LHCN-M2 (cell line): ENCODE data around the gene GJB1. TPM values are rescaled to one million over a fixed set of nuclear protein-coding genes. Genes with fewer than 3 reads are reported as not detected.

Experiments
- DNase-seq: peaks from one replicate; pipeline ENCODE4 v3.0.0-alpha.2; 2012; ENCODE audit warnings: low read depth
- total RNA-seq: library from RNA; depleted of rRNA; stranded (reverse); fragments of >200 nt; gene quantifications from 2 replicates; pipeline ENCODE4 v1.2.3, GENCODE V29; 2014

The GJB1 gene
- total RNA-seq, 1 experiment from 2014 or later = not detected

DNA sequence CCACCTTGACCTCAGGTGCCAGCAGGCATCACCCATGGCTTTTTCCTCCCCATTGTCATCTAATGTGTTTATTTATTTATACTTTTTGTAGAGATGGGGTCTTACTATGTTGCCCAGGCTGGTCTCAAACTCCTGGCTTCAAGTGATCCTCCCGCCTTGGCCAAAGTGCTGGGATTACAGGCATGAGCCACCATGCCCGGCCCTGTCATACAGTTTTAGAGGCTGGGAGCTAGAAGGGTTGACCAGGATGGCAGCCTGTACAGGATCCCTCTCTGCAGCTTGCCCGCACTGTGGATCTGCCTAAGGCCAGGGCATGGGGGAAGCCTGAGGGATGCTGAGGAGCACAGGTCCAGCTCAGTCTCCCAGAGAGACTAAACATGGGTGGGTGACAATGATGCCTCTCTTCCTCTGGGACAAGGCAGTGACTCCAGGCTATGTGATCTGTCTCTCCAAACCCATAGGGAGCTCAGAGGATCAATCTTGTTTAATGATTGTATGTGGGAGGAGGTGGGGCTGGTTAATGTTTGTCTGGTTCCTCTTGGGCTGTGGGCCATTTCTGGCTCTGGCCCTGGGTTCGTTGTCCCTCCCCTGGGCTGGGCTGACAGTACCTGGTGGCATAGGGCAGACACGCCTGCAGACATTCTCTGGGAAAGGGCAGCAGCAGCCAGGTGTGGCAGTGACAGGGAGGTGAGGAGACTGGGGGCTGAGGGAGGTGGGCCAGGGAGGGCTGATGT lies 8.3 kb upstream of the GJB1 start:
- DNase-seq = no peak

DNA sequence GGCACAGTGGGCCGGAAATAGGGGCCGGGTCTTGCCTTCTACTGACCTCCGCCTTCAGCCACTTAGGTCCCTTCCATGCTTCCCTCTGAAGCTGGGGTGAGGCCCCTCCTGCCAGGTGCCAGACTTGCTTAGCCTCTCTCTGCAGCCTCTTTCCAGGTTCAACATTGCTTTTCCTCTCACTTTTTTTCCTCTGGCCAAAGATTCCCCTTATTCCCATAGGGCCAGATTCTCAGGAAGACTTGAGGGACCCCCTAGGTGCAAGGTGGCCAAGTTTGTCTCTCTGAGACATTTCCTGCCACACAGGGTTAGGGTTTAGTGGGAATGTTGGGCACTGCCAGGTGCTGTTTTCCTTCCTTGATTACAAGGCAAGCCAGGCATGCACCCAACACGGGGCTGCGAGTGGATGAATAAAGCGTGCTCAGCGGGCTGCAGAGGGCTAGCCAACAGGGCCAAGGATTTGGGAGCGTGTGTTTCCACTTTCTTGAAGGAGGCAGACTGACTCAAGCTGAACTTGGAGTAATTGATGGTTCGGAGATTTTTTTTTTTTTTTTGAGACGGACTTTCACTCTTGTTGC lies 7.6 kb upstream of the GJB1 start:
- no peak for DNase-seq

DNA sequence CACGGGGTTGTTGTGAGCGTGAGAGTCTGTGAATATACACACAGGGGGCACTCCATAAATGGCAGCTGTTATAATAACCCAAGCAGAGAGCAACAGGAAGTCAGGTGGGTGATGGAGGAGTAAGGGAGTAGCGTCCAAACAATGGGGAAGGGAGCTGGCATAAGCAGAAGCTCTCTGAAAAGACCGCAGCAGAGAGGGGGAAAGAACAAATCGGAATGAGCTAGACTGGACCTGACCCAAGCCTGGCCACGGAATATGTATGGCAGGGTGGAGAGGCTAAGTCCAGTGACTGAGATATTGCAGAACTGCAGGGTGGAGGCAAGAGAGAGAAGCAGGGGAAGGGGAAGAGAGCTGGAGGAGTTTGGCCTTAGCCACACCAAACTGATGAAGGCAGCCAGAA lies 6.5 kb upstream of the GJB1 start:
- DNase-seq = no peak

DNA sequence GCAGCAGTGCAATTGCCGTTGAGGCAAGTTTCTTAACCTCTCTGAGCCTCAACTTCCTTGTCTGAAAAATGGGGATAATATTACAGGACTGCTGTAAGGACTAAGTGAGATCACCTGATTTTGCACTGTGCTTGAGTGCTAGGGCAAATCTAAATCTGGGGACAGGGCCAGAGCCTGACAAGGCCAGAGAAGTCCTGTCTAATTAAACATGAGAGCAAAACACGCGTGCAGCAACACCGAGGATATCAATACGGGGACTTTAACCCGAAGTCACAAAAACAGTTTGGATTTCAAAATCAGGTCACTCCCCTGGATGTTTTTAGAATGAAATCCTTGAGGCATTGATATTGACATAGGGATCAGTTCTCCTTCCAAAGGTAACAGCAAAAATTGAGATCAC lies 5.7 kb upstream of the GJB1 start:
- no peak for DNase-seq

DNA sequence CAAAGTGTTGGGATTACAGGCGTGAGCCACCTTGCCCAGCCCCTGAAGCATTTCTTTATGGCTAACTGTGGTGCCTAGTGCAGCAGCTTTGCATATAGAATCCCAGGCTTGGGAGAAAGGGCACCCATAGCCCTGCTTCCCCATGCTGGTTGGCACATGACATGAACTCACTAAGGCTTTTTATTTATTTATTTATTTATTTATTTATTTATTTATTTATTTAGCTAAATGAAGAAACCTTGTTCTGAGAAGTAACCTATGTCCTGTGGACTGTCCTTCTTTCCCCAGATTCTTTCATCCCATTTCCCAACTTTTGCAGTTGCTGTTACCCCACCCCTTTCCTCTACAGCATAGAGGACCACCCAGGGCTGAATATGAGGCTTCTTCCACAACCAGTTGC lies 1.9 kb upstream of the GJB1 start:
- no peak for DNase-seq

DNA sequence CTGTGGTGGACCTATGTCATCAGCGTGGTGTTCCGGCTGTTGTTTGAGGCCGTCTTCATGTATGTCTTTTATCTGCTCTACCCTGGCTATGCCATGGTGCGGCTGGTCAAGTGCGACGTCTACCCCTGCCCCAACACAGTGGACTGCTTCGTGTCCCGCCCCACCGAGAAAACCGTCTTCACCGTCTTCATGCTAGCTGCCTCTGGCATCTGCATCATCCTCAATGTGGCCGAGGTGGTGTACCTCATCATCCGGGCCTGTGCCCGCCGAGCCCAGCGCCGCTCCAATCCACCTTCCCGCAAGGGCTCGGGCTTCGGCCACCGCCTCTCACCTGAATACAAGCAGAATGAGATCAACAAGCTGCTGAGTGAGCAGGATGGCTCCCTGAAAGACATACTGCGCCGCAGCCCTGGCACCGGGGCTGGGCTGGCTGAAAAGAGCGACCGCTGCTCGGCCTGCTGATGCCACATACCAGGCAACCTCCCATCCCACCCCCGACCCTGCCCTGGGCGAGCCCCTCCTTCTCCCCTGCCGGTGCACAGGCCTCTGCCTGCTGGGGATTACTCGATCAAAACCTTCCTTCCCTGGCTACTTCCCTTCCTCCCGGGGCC lies 1.2 kb downstream of the GJB1 start:
- no peak for DNase-seq

DNA sequence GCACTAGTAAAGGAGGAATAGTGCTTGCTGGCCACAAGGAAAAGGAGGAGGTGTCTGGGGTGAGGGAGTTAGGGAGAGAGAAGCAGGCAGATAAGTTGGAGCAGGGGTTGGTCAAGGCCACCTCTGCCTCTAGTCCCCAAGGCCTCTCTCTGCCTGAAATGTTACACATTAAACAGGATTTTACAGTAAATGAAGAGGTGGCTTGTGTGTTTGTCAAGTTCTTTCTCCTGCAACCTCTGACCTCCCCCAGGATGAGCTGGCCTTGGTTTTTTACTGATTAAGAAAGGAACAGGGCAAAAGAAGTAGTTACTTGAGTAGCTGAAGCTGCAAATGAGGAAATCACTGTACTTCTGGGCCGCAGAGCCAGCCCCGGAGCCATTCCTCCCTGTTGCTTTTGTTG lies 2.0 kb downstream of the GJB1 start:
- DNase-seq = no peak

DNA sequence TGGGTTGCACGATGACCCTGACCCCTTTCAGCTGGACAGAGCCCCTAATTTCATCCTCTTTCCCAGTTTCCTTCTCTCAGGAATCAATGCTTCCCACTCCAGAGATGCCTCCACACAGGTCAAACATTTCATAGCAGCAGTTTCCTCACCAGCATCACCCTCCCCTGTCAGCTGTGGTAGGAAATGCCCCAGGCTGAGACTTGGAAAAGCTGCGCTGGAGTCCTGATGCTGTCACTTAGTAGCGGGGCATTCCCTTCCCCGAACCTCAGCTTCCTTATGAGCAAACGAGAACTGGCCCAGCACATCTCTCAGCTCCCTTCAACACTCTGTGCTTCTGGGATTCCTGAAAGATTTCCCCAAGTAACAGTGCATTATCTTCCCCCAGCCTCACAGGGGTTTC lies 2.7 kb downstream of the GJB1 start:
- no peak for DNase-seq

DNA sequence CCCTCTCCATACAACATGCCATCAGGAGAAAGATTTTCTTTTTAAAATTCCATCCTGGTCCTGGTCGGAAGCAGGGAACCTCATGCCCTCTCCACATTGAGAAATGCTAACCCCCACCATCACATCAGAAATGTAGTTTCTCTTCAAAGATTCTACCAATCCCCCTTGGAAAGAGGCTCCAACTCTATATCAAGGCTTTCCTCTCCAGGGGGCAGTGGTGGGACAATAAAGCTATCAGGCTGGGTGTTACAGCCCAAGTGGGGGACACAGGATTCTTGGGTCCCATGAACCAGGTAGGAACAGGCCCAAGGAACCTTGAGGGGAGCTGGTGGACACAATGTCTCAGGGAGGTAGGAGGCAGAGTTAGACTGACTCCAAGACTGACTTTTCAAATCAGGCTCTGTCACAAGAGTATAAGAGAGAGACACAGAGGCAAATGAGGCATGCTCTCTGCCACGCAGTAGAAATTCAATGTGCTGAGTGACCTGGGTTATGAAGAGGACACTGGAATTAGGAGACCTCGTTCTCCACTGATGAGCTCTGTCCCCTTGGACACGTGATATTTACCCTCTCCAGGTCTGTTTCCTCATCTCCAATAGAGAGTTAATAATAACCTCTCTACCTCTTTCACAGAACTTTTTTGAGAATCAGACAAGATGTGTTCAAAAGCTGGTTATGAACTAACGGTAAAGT lies 4.5 kb downstream of the GJB1 start:
- no peak for DNase-seq

DNA sequence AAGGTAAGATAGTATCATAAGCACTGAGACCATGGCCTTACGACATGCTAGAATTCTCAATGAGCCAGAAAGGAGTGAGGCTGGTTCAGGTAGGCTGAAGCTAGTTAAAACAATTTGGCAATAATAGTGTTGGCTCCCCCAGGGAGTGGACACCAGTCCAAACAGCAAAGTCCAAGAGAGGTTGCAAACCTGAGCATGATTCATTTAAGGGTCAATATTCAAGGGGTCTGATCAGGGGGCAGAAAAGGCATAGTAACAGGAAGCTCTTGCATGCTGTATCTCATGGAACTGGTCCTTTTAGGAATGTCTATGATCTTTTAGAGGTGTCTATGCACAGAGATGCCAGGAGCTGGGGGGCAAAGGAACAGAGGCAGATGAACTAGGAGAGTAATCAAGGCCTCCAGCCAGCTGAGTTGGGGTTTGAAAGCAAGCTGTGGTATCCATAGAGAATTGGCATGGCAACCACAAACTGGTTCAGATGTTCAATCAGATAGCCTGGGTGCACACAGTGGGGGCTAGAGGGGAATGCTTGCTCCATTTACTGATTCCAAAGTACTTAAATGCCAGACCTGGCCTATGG lies 5.1 kb downstream of the GJB1 start:
- DNase-seq = no peak

DNA sequence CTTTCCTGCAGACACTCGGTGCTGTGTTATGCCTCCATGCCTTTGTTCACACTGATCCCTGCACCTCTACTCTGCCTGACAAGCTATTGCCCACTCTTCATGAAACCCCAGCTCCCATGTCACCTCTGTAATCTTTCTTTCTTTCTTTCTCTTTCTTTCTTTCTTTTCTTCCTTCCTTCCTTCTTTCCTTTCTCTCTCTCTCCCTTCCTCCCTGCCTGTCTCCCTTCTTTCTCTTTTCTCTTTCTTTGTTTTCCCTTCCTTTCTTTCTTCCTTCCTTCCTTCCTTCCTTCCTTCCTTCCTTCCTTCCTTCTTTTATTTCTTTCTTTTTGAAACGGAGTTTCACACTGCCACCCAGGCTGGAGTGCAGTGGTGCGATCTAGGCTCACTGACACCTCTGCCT lies 12.5 kb downstream of the GJB1 start:
- no peak for DNase-seq

DNA sequence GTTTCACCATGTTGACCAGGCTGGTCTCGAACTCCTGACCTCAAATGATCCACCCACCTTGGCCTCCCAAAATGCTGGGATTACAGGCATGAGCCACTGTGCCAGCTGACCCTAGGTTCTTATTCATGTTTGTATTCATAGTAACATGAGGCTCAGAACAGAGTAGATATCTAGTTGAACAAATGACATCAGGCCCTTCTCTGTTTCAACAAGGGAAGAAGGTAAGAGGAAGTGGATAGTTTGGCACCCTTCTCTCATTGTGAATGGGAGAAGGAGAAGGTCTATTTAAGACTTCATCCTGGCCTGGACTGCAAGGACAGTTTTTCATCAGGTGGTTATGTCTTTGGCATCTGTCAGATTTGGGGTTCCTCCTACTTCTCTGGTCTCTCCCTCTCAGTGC lies 13.8 kb downstream of the GJB1 start:
- no peak for DNase-seq

DNA sequence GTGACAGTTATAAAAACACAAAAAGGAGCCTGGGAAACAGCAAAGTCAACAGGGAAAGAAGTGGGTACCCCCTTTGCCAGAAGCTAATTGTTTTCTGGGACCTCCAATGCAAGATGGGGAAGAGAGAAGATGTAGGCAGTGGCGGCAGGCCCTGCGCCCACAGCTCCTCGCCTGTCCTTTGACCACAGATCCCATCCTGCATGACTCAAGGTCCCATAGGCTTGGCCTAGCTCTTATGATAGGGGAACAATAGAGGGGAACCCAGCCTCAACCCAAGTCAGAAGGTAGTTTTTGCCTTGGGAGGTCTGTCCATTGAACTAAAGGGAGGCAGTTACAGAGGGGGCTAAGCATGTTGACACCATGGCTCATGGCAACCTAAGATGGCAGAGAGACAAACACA lies 16.8 kb downstream of the GJB1 start:
- no peak for DNase-seq

DNA sequence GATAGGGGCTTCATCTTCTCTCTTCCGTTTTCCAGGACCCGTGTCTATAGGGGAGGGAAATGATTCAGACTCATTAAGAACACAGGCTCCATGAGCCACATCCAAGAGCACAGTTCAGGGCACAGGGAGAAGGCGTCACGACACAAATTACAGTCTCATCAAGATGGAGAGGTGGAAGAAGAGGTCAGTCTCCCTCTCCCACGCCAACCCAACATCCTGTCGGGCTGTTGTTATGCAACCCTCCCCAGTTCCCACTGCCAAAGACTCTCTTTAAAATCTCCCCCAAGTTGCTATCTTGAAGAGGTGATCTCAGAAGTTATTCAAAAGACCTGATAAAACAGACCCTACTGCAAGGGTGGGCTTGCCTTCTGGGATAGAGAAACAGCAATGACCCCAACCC lies 18.3 kb downstream of the GJB1 start:
- DNase-seq = no peak

DNA sequence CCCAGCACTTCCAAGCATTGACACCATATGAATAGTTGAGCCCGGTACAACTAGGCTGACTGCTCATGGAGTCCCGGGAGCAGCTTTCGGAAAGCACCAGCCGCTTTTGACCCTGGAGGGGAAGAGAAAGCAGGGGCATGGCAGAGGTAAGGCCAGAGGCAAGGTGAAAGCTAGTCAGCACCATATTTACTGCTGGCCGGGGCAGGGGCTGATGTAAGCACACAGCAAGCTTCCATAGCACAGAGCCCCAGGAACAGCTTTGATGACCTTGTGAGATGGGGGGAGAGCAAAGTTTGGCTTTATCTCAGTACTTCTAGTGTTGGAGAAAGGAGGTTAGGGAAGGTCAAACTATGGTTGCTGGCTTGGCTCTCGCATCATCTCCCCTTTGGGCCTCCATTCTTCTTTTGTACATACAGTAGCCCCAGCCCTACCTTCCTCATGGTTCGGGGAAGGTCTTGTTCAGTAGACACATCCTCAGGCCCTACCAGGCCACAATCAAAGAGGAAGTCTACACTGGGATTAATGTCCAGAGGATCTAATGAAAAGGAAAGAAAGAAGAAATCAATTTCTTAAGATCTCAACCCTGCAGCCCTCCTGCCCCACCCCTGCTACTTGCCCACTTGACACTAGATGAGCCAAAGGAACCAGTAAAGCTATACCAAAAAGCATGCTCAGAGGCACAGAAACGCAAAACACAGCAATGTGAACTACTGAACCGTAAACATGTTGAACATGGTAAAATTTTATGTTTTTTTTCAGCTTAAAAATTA lies 21.5 kb downstream of the GJB1 start:
- no peak for DNase-seq

DNA sequence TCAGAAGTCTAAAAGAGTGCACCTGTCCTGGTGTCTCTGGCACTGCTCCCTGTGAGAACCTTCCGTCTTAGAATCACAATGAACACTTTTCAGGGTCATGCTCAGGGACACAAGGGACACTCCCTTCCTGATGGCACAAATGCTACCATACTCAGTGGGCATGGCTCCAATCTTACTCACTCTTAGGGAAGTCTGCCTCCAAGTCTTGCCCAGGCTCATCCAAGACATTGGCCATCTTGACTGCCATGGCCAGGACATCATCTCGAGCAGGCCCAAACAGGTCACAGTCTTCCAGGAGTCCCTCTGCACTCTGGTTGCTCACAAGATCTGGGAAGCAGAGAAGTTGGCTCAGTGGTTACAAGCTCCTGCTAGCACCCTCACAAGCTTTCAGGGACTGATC lies 22.1 kb downstream of the GJB1 start:
- DNase-seq = no peak

DNA sequence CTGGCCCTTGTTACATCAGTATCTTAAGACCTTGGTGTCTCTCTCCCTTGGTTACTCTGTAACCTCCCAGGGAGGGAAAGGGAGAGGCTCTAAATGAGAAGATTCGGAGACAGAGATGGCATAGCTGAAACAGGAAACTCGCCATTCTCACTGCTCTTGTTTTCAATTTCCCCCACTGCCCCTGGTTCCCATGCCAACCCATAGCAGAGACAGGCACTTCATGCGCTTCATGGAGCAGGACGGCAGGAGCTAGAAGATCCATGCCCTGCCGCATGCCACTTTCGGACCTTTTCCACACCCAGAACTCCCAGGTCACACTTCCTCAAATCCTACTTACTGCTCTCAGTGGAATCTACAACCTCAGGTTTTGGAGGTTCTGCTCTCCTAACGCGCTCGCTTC lies 27.8 kb downstream of the GJB1 start:
- DNase-seq = no peak

DNA sequence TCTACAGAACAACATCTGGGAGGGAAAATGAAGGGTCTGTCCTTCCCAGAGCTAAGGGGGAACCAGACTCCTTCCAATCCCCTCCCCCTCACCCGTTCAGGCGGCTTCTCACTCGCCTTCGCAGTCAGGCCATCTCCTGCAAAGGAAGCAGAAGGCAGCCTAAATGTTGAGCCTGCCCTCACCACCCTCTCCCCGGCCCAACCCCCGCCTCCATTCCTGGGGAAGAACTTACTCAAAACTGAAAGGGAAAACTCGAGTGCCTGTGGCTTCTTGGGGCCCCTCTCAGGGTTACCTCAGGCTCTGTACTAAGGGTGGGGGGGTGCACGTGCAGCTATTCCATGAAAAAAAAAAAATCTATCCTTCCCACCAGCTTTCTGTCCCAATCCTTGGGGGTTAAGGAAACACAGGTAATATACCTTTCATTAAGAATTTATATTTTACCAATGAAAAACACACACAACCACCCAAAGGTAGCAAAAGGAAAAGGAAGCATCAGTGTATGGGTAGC lies 28.5 kb downstream of the GJB1 start:
- no peak for DNase-seq

DNA sequence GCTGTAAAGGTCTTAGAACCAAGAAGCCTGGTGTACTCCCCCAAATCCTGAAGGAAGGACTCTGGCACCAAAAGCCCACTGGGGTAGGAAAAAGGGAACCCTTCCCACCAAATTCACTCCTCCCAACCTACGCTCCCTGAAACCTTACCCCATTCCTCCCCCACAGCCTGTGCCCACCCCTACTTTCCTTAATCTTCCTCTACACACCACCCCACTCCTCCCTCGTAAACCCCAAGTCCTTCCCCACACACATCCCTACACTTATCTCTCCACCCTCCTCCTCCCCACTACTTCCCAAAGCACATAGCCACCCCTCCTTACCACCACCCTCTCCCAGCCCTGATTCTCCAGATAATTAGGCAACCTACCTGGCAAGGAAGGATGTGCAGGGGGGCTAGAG lies 29.2 kb downstream of the GJB1 start:
- no peak for DNase-seq

DNA sequence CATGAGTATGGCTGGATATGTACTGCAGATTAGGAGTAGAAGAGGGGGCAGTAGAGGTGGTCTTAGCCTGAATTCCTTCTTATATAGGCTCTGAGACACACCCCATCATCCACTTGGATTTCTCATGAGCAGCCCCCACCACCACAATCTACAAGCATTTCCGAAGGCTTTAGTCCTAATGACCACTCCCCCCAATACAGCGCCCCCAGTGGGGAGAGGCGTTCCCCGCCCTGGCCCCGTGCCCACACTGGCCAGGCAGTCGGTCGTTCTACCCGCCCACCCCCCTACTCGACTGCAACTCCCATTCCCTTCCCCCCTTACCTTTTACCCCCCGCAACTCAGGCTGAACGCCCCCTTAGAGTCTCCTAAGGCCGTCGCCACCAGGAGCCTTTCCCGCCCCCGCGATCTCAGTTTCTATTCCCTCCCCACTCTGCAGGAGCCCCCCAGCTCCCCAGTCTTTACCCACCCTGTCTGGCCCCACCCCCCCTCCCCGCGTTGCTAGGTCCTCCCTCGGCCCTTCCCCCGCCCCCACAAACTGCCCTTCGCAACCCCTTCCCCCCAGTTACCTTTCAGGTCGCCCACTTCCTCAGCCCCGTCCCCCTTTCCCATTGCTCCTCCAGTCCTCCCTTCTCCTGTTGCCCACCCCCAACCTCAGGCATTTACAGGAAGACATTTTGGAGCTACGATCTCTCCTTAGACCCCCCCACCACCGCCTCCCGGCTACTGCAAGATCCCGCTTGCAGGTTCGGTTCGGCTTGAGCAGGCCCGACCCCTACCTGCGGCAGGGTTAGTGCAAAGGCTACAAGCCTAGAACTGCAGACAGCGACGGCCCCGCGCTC lies 30.4 kb downstream of the GJB1 start:
- DNase-seq = peak; percentile 32
